Endothelial cell of coronary artery (primary cell): ENCODE measurements around the gene ELOVL1. TPM values are rescaled to one million over a fixed set of nuclear protein-coding genes. Genes with fewer than 3 reads are reported as not detected.

Source experiments
- total RNA-seq: library from RNA; depleted of rRNA; stranded (reverse); fragments of >200 nt; gene quantifications from 2 replicates; pipeline ENCODE4 v1.2.3, GENCODE V29; 2014

ELOVL1 gene
- total RNA-seq: 64.6 and 66.0 TPM in 2 replicates

DNA sequence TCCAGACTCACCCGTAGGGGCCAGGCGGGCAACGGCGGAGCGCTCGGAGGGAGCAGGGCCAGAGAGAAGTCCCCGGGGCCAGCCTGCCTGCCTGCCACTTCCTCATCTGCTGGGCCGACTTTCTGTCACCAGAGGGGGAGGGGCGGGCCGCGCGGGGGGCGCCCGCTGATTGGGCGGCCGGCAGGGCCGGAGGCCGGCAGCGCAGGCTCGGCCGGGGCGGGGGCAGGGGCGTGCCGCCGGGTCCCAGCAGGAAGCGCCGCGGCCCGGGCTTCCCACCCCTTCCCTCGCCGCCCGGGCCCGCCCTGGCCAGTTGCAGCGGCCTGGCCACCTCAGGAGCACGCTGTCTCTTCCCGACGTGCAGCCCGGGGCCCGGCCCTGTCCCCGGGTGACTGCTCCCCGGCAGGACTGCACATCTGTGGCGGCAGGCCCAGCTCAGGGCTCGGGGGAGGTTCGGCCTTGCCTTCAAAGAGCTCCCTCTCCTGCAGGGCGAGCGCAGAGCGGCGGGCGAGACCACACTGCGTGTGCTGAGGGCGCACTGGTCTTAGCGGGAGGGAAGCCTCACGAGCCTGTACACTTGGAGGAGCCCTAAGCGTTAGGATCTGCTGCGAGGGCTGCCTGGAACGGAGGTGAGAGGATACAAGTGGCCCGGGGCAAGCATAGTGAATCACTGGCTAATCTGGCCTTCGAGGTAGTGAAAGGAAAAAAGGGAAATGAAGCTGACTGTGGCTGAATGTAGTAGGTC lies at the start of gene ELOVL1:
ELOVL1 (minus strand) TSS at position 108 of the 742 bp plus-strand sequence. CDS start 2,402 bp downstream, outside the sequence.

DNA sequence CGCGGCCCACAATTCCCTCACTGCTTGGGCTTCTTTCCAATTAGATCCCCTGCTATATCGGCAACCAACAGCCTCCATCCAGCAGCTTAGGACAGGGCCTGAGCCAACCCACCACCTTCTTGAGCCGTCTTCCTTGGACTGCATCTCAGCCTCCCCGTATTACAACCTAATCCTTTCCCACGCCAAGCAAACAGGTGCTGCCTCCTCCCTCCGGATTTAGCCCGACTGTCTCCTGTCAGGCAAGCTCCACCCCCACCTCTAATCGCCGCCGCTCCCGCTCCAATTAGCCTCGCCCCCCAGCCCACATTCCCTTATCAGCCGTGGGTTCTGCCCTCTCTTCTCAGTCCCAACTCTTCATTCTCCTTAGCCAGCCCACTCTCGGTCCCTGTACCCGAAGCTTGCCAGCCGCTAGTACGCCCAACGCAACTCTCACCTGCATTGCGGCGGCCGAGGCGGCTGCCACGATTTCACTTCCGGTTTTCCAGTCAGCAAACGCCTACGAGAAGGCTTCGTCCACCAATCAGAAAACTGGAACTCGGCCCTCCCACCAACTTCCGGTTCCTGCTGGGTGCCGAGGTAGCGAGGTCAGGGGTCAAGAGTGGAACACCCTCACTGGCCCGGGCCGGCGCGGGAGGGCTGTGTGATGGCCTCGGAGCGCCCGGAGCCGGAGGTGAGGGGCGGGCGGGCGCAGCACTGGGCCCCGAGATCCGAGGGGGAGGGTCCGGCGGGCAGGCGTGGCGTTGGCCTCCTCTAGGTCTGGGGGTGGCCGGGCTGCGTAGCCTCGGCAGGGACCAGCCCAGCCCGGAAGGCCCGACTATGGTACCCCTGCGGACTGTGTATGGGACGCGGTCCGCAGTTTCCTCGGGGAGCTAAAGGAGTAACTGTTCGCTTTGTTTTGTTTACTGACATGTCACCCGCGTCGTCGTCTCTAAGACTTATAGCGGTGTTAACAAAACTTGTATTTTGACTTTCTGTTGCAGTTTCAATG lies 21.8 kb upstream of the ELOVL1 start, which contains the start of the genes MED8 and SZT2:
MED8 (minus strand) TSS at position 475 of the 988 bp plus-strand sequence; CDS start at position 439, 36 bp downstream.
SZT2 (plus strand) TSS at position 574 of the 988 bp plus-strand sequence; CDS start at position 644, 70 bp downstream.

DNA sequence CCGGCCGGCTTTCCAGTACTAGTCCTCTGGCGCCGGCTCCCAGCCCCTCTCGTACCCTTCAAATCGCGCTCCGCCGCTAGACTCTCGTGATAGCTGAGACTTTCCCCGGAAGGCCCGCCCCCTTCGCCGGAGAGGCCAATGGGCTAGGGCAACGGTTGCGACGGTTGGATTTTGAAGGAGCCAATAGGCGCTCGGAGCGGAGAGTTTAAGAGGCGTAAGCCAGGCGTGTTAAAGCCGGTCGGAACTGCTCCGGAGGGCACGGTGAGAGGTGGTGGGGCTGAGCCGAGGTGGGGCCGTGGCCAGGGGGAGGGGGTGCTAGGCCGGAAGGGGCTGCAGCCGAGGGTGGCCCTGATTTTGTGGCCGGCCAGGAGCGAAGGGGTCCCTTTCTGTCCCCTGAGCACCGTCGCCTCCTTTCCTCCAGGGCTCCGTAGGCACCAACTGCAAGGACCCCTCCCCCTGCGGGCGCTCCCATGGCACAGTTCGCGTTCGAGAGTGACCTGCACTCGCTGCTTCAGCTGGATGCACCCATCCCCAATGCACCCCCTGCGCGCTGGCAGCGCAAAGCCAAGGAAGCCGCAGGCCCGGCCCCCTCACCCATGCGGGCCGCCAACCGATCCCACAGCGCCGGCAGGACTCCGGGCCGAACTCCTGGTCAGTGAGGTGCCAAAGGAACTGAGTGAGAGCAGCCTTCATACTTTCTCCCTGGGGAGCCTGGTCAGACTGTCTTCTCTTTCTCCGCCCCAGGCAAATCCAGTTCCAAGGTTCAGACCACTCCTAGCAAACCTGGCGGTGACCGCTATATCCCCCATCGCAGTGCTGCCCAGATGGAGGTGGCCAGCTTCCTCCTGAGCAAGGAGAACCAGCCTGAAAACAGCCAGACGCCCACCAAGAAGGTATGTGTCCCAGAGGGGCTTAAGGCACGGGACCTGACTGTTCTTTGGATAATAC lies 8.8 kb downstream of the ELOVL1 start, which contains the start of gene CDC20:
CDC20 (plus strand) TSS at position 236 of the 948 bp plus-strand sequence; CDS start at position 471, 235 bp downstream.

DNA sequence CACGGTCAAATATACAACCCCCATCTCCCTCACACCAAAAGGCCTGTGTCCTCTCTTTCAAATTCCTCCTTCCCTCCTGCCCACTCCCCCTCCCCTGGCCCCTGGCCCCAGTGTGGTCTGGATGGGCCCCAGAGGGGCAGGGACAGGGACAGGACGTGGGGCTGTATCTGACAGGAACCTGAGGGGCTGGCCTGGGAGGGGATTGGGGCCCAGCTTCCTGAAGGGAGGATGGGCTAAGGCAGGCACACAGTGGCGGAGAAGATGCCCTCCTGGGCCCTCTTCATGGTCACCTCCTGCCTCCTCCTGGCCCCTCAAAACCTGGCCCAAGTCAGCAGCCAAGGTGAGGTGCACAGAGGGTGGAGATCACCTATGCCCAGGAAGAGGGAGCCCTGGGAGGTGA lies 30.2 kb downstream of the ELOVL1 start, which contains the start of gene MPL:
MPL (plus strand) TSS at position 231 of the 400 bp plus-strand sequence; CDS start at position 262, 31 bp downstream.

Other genes starting within 250 kb of the ELOVL1 start
- 103 and 141 TPM in 2 replicates for gene EBNA1BP2, start 195.7 kb downstream of the ELOVL1 start, total RNA-seq
- gene CFAP57, start 195.7 kb downstream of the ELOVL1 start, total RNA-seq: 0.28 and 0.36 TPM in 2 replicates
- not detected in 2 replicates for gene TMEM125, start 98.0 kb downstream of the ELOVL1 start, total RNA-seq
- not detected in 2 replicates for gene C1orf210, start 82.4 kb downstream of the ELOVL1 start, total RNA-seq
- gene TIE1, start 67.0 kb downstream of the ELOVL1 start, total RNA-seq: 694 and 736 TPM in 2 replicates
- not detected in 2 replicates for gene MPL, start 30.2 kb downstream of the ELOVL1 start, total RNA-seq
- 35.3 and 83.5 TPM in 2 replicates for gene CDC20, start 9.0 kb downstream of the ELOVL1 start, total RNA-seq
- gene MED8, start 21.8 kb upstream of the ELOVL1 start, total RNA-seq: 45.6 and 47.1 TPM in 2 replicates
- 13.5 and 23.6 TPM in 2 replicates for gene SZT2, start 21.9 kb upstream of the ELOVL1 start, total RNA-seq
- 121 and 235 TPM in 2 replicates for gene HYI, start 85.9 kb upstream of the ELOVL1 start, total RNA-seq
- gene PTPRF, start 162.9 kb upstream of the ELOVL1 start, total RNA-seq: 120 and 266 TPM in 2 replicates